ENCODE results near the gene BCAS3.

DNA sequence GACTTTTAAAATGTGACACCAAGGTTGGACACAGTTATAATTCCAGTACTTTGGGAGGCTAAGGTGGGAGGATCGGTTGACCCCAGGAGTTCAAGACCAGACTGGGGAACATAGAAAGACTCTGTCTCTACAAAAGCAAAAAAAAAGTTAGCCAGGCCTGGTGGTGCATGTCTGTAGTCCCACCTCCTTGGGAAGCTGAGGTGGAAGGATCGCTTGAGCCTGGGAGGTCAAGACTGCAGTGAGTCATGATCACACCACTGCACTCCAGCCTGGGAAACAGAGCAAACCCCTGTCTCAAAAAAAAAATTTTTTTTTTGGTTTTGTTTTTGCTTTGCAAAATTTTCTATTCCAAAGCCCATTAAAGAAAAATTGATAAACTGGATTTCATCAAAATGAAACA is 281.4 kb downstream of the BCAS3 start:
- TF ChIP-seq, protein P1, sequence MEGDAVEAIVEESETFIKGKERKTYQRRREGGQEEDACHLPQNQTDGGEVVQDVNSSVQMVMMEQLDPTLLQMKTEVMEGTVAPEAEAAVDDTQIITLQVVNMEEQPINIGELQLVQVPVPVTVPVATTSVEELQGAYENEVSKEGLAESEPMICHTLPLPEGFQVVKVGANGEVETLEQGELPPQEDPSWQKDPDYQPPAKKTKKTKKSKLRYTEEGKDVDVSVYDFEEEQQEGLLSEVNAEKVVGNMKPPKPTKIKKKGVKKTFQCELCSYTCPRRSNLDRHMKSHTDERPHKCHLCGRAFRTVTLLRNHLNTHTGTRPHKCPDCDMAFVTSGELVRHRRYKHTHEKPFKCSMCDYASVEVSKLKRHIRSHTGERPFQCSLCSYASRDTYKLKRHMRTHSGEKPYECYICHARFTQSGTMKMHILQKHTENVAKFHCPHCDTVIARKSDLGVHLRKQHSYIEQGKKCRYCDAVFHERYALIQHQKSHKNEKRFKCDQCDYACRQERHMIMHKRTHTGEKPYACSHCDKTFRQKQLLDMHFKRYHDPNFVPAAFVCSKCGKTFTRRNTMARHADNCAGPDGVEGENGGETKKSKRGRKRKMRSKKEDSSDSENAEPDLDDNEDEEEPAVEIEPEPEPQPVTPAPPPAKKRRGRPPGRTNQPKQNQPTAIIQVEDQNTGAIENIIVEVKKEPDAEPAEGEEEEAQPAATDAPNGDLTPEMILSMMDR (IDR thresholded peaks at IDR 0.05; ENCODE audit: low read depth, low read length, missing input control), result no peak
- TF ChIP-seq RAD21 (IDR thresholded peaks at IDR 0.05), result no peak
- TF ChIP-seq TAF1 (conservative IDR thresholded peaks at IDR 0.05), result no peak
- no peak for TF ChIP-seq GABPA (IDR thresholded peaks at IDR 0.05 in 1 of 2, conservative IDR thresholded peaks at IDR 0.05 in 1 of 2)
- TF ChIP-seq, protein P2, sequence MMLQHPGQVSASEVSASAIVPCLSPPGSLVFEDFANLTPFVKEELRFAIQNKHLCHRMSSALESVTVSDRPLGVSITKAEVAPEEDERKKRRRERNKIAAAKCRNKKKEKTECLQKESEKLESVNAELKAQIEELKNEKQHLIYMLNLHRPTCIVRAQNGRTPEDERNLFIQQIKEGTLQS (IDR thresholded peaks at IDR 0.05), result no peak
- no peak for TF ChIP-seq MAX (IDR thresholded peaks at IDR 0.05)
- no peak for TF ChIP-seq JUND (IDR thresholded peaks at IDR 0.05)
- TF ChIP-seq SP1 (IDR thresholded peaks at IDR 0.05), result no peak
- TF ChIP-seq REST (IDR thresholded peaks at IDR 0.05), result no peak
- TF ChIP-seq YY1 (IDR thresholded peaks at IDR 0.05), result no peak
- TF ChIP-seq HNF4G (IDR thresholded peaks at IDR 0.05), result no peak
